Fibroblast of skin of back (primary cell): ENCODE results near the gene CFAP20DC.
"Not testable (repeated sequence)": the region's sequence is repeated elsewhere in the genome, so short reads cannot be mapped to it uniquely, and the experiment has no call there.

Source experiments
- DNase-seq: peaks from one replicate; pipeline ENCODE4 v3.0.0-alpha.2; 2013

Gene CFAP20DC

DNA sequence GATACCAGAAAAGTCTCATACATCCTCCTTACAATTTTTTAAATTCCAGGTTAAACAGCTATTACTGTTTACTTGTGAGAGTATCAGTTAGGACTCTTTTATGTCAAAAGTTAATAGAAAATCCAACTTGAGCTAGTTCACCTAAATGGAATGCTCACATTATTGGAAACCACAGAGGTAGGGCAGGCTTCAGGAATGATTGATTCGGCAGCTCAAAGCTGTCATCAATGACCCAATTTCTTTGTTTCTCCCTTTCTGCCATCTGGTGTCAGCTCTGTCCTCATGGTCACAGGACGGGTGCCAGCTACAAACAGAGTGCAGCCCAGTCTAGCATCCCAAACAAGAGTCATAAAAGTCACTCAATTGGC lies 32.2 kb downstream of the CFAP20DC start:
- DNase-seq, result no peak

DNA sequence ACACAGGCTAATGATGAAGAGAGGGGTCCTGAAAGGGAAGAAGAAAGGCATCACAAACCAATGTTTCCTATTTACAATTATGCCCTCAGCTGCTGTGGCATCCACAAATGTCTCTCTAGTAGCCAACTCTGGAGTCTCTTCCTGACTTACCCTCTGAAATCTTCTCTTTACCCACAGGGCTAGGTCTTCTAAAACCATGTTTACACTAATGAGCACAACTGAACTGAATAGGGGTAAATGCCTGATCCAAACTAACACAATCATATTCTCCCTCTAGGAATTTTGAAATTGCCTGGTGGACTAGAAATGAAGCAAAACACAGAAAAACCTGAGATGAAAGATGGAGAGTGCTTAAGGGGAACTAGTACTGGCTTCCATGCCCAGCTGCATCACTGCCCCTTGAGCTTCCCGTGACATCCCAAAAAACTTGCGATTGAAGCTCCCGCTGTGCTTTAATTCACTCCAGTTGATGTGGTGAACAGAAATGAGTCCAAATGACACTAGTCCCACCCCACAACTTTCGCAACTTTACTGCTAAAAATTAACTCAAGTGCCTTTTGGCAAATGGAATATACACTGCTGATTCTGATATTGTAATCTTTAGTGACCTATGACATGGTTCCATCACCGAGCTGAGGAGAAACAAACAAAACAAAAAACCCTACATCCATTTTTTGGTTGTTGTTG lies 32.8 kb downstream of the CFAP20DC start:
- no peak for DNase-seq

DNA sequence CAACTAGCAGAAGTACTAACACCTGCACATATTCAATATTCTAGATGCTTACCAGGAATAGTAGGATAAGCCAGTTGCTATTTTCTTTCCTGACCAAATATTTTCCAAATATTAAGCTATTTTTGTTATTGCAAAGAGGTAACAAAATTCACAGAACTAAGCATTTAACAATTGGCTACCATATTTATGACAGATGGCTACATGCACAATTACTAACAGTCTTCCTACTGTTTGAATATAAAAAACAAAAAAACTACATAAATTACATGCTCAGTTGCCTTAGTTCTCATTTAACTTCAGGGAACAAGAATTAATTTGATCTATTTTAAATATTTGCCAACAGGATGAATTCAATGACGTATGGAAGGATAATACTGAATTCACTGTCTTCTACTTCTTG lies 36.2 kb downstream of the CFAP20DC start:
- no peak for DNase-seq

DNA sequence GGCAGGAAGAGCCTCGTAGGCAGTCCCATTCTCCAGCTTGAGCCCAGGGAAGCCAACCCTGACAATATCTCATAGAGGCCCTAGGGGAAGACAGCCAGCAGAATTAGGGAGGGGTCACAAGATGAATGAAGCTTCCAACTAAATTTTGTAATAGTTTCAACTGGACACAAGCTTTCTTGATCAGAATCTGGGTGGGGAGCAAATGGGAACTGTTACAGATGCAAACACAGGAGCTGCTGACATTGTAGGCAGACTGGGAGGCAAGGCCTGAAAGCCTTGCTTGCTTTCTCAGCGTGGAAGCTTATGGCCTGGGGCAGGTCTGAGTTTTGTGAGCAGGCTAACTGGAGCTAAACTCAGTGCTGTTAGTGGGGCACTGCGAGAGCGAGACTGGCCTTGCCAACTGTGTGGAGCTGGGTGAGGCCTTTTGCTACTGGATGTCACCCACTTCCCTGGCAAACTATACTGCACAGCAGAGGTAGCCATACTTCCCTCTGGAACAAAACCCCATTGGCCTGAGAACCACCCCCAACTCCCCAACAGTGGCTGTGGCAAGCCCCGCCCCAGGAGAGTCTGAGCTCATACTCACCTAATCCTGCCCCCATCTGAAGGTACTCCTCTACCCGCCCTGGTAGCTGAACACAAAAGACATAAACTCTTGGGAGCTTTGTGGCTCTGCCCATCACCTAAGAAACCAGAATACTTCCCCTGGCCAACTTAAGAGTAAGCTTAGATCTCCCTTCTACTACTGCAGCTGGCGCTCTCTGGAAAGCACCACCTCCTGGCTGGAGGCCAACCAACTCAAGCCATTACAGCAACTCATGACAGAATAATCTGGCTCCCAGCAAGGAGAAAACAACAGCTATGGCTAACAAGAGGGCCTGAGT lies 42.9 kb downstream of the CFAP20DC start:
- peak; percentile 41 for DNase-seq

DNA sequence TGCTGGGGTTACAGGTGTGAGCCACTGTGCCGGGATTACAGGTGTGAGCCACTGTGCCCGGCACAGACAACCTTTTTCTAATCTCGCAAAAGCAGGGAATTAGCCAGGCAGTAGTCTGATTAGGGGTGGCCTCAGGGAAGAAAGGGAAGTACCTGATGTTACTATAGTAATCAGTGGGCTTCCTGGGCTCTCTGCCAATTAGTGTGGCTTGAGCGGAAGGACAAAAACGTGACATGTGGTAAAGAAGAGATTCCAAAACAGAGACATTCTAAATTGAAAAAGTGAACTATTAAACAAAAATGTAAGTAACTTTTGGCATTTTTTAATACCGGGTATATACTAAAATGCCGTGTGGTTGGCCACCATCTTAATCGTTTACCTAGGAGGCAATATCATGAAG lies 48.1 kb downstream of the CFAP20DC start:
- DNase-seq, result no peak

DNA sequence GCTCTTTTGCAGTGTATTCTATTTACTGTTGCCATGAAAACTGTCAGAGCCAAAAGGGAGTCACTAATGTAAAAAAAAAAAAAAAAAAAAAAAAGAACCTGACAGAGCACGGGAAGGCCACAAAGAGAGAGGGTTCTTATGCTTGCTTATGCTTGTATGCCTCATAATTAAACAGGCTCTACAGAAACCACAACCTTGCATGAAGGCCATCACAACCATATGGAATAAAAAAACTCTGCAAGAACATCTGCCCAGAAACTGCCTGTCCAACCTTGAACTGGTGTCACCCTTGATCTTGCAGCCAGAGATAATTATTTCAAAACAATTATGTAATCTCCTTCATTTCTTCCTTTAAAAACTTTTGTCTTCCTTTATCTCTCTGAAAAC lies 50.1 kb downstream of the CFAP20DC start:
- DNase-seq, result no peak

DNA sequence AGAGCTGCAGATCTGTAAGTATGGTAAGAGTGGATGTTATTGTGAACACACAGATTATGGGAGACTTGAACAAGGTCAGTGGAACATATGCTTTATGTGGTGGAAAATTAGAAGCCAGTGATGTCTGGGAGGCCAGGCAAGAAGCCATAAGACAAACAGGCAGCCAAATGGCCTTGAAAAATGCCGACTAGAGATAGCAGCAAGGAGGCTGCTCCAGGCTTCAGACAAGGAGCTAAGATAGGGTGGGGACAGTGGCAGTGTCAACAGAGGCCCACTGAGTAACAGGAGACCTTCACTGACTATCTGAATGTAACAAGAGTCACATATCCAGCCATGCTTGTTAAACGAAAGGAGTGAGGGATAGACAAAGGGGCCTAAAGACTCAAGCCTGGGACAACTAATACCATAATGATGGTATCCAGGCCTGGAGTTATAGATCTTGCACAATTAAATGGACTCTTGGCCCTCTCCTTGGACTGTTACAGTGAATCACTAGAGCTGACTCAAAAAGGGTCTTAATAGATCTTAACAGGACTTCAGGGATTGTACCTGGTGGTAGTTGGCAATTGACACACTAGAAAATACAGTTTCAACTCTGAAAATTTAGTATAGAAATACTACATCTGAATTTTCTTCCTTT lies 50.6 kb downstream of the CFAP20DC start:
- no peak for DNase-seq

DNA sequence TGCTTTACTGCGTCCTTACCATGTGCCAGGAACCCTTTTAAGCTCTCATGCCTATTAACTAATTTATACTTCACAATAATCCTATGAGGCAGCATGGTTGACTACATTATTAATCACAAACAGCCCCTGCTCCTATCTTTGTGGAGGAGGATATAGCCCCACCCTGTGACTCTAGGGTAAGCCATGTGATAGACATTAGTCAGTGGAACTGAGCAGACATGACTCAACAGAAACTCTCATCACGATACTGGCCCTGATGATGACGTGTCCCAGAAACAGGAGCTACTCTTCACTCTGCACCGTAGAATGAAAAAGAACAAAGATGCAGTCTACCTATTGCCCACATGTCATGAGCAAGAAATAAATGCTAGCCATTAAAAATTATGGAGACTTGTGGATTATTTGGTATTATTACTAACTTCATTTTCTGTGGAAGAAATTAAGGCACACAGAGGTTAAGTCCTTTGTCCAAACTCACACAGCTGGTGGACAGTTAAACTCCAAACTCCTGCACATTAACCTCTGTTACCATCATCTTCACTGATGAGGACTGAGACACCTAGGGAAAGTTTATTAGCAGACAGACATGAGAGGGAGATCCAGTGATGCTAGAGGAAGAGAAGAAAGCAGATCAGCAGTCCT lies 51.2 kb downstream of the CFAP20DC start:
- peak; percentile 96 for DNase-seq

DNA sequence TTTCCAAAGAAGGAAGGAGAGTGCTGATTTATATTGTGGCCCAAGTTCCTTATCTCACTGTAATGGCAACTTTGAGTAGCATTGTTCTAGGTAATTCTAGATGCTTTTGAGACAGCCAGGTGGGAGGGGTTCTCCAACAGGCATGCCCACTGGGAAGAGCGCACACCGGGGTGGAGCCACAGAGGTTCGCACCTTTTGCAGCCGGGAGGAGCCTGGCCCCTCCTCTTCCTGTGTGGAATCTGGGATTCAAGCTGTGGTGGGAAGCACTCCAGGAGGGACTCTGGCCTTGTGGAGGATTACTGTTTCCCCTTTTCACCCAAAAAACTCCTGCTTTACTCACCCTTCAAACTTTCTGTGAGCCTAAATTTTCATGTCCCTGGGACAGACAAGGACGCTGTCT lies 53.1 kb downstream of the CFAP20DC start:
- DNase-seq, result no peak

DNA sequence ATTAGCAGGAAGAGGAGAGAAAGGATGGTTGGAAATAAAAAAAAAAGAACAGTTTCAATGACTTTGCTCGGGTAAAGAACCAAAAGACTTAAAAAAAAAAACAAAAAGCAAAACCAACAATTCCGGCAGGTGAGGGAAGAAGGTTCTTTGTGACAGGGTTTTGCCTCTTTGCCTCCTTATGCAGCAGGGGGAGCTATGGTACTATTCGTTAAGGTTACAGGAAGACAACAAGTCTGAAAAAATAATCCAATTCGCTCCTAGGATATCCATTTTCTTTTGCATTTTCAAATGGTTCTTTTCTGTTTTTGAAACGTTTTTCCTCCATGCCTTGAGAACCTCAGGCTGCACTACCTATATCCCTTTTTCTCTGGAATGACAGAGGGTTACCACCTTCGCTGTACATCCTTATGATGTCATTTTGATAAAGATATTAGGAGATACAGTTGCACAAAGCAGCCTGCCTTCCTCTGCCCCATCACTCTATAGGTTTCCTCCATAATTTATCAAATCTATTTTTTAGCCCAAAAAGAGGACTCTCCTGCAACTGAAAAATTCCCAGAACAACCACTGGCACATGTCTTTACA lies 55.0 kb downstream of the CFAP20DC start:
- DNase-seq, result peak; percentile 68

DNA sequence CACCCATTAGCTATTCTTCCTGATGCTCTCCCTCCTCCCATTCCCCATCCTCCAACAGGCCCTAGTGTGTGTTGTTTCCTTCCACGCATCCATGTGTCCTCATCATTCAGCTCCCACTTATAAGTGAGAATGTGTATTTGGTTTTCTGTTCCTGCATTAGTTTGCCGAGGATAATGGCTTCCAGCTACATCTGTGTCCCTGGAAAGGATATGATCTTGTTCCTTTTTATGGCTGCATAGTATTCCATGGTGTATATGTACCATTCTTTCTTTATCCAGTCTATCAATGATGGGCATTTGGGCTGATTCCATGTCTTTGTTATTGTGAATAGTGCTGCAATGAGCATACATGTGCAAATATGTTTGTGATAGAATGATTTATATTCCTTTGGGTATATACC lies 56.3 kb downstream of the CFAP20DC start:
- DNase-seq, result no peak

DNA sequence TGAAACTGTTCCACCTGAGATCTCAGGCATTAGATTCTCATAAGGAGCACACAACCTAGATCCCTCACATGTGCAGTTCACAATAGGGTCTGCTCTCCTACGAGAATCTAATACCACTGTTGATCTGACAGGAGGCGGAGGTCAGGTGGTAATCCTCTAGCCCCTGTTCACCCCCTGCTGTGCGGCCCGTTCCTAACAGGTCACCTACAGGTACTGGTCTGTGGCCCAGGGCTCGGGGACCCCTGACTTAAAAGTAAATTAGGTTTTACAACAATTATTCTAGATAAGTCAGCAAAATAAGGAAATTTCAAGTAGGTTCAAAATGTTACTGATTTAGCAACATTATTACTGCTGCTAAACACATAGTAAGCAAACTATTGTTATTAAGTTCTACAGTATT lies 58.2 kb downstream of the CFAP20DC start:
- DNase-seq, result no peak

DNA sequence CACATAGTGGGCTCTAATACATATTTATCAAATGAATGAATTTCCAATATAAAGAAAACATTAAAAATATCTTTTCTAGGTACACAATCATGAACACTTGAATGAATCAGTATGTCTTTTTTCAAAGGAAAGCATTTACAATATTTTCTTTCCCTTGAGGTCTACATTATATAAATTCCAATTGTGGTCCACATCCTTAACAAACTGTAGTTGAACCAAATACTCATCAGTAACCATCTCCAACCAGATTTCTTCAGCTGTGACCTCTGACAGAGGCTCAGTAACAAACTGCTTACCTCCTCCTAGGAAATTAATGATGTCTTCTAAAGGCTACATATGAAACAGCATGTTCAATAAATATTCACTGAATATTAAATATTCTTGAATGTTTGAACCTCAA lies 58.8 kb downstream of the CFAP20DC start:
- DNase-seq, result peak; percentile 63

DNA sequence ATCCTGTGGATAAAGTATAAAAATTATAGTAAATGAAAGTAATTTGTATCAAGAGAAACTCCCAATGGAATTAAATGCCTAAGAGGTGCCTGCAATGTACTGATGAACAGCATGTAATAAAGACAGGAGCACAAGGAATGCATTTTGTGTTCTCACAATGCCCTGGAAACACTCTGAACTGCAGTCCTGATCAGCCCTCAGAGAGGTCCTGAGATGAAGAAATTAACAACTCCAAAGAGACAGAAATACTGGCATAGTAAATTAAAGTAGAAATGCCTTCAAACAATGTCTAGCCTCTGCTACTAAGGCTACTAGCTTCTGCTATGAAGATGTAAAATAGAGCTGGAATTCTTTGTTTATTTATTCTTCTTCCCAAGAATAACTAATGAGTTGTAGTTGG lies 59.9 kb downstream of the CFAP20DC start:
- peak; percentile 29 for DNase-seq

DNA sequence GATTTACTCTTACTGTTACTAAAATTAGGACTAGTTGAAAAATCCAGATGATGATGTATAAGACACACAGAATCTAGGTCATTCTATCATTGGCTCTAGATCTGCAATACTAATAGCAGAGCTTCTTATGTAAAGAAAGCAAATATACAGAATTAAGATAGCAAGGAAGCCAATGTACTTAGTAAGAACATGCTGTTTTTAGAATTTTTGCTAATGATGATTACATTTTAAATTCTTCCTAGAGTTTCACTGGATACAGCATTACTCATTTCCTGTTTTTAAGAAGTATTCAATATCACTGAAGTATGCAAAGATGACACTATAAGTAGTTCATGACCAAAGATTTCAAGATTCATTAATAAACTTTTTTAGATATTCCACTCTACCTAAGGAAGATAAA lies 60.7 kb downstream of the CFAP20DC start:
- peak; percentile 83 for DNase-seq

DNA sequence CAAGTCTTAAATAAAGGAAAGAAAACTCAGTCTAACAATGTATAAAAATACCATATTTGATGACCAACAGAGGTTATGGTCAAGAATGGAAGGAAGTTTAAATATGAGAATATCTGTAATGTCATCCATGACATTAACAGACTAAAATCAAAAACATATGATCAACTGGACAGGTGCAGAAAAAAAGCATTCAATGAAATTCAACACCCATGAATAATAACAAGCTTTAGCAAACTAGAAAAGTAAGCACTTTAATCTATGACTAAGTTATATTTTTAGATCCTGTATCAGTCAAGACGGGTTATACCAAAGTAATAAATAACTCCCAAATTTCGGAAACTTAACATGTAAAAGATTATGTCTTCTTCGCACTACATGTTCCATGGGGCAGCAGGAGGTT lies 61.8 kb downstream of the CFAP20DC start:
- DNase-seq, result no peak

DNA sequence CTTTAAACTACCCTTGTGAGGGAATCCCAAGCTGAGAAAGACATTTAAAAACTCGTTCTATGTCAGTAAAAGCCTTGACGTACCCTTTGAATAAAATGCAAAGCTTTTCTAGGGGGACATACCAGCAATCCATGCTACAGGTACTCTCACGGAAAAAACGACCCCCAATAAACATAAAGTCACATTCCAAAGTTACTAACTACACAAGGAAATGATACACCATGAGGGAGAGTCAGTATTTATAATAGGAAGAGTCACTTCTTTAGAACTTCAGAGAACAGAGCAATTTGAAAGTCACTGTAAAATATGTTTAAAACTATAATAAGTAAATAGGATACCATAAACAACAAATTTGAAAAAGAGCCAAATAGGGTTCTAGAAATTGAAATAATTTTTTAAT lies 63.2 kb downstream of the CFAP20DC start:
- no peak for DNase-seq

DNA sequence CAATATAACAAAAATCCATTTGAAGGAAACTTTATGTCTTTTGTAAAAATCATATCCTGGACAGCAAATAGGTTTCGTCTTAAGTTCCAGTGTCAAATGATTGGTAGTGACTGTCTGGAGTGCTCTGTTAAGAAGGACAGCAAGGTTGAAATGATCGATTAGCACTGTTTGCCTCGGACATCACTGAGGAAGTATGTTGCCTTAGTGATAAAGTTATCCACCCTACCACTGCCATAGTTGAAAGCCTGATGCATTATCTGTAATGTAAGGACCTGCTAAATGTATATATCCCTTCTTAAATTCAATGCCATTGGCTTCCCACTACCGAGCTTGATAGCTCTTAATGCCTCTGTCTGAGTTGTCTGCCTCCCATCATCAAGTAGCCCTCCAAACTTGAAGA lies 70.0 kb downstream of the CFAP20DC start:
- DNase-seq, result no peak

DNA sequence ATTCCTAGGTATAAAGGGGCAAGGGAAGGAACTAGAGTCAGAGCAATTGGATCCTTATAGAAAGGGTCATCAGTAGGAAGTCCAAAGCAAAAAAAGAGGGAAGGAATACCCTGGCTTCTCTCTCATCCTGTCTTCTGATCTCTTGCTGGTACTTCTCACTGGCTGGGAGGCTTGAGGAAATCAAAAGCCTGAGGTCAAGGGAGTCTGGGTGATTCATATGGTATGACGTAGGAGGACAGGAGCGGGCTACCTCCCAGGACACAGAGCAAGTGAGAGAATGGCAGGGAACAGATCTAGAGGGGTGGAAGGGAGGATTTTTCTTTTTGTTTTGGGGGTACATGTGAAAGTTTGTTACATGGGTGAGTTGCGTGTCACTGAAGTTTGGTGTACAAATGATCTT lies 76.0 kb downstream of the CFAP20DC start:
- no peak for DNase-seq

DNA sequence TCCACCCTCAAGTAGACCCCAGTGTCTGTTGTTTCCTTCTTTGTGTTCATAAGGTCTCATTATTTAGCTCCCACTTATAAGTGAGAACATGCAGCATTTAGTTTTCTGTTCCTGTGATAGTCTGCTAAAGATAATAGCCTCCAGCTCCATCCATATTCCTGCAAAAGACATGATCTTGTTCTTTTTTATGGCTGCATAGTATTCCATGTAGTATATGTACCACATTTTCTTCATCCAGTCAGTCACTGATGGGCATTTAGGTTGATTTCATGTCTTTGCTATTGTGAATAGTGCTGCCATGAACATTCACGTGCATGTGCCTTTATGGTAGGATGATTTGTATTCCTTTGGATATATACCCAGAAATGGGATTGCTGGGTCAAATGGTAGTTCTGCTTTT lies 82.0 kb downstream of the CFAP20DC start:
- not testable (repeated sequence) for DNase-seq

DNA sequence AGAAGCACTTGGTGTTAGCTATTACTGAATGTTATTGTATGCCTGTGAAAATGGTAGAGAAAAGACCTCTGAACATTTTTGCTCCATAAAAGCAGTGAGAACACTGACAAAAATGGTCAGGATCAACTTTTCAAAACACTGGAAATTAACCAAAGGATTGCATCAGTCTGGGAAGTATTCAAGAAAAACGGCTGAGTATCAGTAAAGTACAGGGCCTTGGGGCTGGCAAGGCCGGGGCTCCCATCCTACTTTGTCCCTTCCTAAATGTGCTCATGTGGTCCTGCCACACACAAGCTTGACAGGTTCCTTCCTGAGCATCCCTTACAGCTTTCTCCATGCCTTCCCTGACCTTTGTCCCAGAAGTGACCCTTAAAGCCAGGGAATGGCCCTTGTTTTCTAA lies 84.0 kb downstream of the CFAP20DC start:
- peak; percentile 80 for DNase-seq

DNA sequence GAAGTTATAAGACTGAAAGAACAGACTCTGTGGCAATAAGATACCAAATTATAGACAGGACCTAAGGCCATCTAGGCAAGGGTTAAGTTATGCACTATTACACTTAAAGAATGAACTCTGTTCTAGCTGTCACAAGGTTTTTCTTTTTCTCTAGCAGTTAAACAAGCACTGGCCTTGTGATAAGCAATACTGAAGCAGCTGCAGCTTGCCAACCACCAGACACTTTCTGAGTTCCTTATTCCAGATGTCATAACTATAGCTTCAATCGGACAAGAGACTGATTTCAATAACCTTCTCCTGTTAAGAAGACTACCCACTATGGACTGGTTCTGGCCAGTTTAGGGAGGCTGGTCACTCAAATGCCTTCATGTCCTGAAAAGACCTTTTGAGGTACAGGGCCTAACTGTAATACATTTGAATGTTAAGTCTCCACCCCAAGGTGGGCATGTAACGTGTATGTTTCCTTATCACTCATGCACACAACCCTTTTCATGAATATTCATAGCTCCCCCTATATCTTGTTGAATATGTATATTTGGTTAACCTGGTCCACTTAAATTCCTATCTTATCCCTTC lies 85.8 kb downstream of the CFAP20DC start:
- no peak for DNase-seq

DNA sequence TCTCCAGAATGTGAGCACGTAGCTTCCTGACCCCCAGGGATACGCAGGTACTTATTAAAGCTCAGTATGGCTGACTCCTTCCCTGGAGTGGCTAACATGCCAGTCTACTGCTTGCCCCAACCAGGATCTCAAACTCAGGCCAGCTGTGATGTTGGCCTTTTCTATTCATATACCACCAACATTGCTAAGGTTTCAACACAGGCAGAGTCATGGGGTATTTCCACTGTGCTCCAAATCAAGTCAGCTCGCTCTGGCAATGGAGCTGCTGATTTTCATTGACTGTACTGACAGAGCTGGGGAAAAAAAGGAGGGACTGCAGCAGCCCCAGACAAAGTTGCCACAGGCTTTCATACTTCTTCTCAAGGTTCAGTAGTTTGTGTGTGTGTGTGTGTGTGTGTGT lies 87.0 kb downstream of the CFAP20DC start:
- peak; percentile 18 for DNase-seq
